Right lobe of liver (tissue), 4 donors: ENCODE data around the gene TMEM247.

ENCODE experiments used
- CTCF ChIP-seq, 4 donors: fragments of 200-600 bp in 3 of 4; fragments of 450-650 bp in 1 of 4; IDR thresholded peaks; one replicate each; pipeline versions ENCODE4 v1.5.1 to v1.8.0; 2016 to 2022; ENCODE audit warnings: antibody characterized with exemption in 4 of 4, mild to moderate bottlenecking in 2 of 4
- POLR2A ChIP-seq: fragments of 450-650 bp; IDR thresholded peaks from one replicate; pipeline ENCODE4 v1.6.1; 2017; ENCODE audit warnings: antibody characterized with exemption, mild to moderate bottlenecking
- donor health status: DM: no; HTN: no; CAD: no.
- donor health status: DM: no; HTN: no; CAD: no.
- donor health status: DM: no; HTN: yes; CAD: no.

GRCh38 chr2:46531863-46532262 is 52.5 kb downstream of the TMEM247 start:
- TF ChIP-seq CTCF (IDR thresholded peaks at IDR 0.05) (no peak), POLR2A (no peak)
